ENCODE results near the gene UBE2L3. TPM values are rescaled to one million over a fixed set of nuclear protein-coding genes. Genes with fewer than 3 reads are reported as not detected.

UBE2L3 gene
- total and polyA plus RNA-seq, 2 of the 8 experiments (the other 6 are each of a cell fraction or from before 2014, with no cell fraction given), result 63.5 to 90.0 TPM

DNA sequence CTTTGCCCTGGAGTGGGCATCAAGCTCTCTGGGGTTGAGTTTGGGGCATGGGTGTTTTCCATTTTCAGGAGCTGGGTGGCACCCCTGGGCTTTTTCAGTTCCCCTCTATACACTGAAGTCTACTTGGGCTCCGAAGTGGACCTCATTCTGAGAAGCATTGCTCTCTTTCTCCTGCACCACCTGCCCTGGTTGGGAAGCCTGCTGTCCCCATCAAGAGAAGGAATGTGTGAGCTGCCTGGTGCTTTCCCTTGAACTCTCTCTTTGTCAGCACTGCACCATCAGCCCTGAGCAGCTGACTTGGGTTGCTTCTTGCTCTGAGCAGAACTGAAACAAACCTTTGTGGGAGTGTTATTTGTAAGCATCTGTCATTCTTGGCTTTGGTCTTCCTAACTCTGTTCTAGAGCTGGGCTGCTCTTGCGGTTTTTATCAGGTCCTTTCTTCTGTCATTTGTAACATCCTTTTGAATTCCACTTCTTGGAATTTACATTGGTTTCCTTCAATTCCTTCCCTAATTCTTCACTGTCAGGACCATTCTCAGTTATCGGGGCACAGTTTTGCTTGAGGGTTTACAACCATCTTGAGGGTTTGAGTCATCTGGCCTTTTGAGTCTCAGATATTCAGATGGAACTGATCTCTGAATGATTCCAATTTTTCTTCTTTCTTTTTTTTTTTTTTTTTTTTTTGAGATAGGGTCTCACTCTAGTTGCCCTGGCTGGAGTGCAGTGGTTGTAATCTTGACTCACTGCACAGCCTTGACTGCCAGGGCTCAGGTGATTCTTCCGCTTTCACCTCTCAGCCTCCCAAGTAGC lies 20.5 kb downstream of the UBE2L3 start (continued):
- TF ChIP-seq, protein P1, sequence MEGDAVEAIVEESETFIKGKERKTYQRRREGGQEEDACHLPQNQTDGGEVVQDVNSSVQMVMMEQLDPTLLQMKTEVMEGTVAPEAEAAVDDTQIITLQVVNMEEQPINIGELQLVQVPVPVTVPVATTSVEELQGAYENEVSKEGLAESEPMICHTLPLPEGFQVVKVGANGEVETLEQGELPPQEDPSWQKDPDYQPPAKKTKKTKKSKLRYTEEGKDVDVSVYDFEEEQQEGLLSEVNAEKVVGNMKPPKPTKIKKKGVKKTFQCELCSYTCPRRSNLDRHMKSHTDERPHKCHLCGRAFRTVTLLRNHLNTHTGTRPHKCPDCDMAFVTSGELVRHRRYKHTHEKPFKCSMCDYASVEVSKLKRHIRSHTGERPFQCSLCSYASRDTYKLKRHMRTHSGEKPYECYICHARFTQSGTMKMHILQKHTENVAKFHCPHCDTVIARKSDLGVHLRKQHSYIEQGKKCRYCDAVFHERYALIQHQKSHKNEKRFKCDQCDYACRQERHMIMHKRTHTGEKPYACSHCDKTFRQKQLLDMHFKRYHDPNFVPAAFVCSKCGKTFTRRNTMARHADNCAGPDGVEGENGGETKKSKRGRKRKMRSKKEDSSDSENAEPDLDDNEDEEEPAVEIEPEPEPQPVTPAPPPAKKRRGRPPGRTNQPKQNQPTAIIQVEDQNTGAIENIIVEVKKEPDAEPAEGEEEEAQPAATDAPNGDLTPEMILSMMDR (IDR thresholded peaks at IDR 0.05; ENCODE audit: control extremely low read depth in 1 of 3, insufficient read depth in 1 of 3, low read depth in 1 of 3, low read length in 3 of 3), result no peak
